GM21423 (cell line): Measurements from ENCODE around the gene NFX1.

Experiments used
- ATAC-seq: cut with Tn5 transposase; IDR thresholded peaks from one replicate; pipeline ENCODE4 v1.9.1; 2021; ENCODE audit warnings: mild to moderate bottlenecking, moderate library complexity; ENCODE audit not compliant: unreplicated experiment

The NFX1 gene

DNA sequence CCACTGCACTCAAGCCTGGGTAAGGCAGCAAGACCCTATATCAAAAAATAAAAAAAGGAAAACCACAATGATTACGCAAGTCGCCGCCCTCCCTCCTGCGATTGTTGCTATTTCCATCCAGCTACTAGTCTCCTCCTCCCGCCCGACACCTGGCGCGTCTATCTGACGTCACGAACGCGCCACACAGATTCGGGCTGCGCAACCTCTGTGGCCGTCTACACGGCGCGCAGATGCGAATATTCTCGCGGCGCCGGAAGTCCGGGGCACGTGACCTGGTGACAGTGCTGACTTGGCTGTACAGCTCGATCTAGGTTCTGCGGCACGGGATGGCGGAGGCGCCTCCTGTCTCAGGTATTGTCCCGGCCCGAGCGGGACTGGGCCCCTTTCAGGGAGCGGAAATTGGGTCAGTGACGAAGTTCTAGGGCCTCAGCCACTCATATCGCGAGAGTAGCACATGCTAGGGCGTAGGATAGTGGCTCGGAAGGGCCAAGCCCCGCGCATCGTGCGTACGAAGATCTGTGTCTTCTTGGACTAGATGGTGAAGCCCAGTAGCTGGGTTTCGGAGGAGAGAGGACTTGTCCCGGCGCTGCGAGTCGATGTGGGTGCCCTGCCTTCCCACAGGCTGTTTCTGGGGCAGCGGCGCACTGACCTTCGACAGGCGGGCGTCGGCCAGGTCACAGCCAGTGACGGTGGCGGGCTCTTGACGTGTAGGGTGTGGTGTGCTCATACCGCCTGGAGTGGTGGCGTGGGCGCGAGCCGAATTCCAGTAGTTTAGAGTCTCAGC lies at the start of gene NFX1:
NFX1 (plus strand) TSS at position 270 of the 784 bp plus-strand sequence; CDS start at position 327, 57 bp downstream.
- peak; percentile 86 for ATAC-seq

DNA sequence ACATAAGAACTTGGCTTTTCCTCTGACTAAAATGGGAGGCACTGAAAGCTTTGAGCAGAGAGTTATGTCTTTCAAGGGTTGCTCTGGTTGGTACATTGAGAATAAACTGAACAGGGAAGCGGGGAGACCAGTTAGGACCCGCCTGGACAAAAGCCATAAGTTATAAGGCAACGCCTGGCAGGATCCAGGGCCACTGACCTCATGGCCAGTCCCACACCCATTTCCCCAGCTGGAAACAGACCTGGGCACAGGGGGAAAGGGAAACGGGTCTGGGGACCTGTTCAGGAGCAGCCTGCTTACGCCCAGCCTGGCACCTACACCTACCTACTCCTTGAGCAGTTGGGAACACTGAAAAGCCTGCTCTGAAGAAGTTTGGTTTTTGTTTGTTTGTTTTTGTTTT lies 49.0 kb upstream of the NFX1 start:
- no peak for ATAC-seq

DNA sequence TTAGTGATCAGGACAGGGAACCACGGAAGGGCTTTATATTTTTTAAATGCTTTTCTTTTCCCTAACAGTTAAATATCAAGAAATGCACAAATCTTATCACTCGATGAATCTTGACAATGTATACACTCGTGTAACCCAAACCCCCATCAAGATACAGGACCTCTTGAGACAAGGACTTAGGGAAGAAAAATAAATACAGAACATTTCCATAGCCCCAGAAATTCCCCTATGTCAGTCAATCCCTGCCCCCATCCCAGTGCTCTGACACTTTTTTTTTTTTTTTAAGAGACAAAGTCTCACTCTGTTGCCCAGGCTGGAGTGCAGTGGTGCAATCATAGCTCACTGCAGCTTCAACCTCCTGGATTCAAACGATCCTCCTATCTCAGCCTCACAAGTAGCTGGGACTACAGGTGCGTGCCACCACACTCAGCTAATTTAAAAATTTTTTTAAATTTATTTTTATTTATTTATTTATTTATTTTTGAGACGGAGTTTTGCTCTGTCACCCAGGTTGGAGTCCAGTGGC lies 47.6 kb upstream of the NFX1 start:
- ATAC-seq: no peak

DNA sequence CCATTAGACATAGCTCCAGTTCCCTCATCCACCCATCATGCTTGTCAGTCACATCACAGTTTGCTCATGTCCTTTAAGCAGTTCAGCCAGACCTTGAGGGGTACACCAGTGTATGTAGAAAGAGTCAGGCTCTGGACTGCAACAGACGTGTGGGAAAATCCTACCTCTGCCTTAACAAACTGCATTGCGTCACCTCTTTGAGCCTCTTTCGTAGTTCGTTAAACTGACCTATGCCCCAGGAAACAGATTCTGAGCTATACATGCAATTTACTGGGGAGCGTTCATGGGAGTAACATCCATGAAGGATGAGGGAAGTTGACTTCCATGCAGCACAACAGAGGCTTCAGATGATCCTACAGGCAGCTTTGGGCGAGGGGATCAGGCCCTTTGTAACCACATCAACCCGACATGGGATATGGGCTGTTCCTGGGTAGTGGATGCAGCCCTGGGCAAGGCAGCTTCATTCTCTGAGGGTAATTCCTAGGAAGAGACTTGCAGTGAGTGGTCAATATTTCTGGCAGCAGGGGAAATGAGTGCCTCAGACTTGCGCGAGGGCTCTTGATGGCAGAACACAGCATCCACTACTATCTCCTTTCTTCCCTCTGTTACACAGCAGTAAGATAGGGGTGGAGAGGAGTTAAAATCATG lies 46.1 kb upstream of the NFX1 start:
- ATAC-seq: no peak

DNA sequence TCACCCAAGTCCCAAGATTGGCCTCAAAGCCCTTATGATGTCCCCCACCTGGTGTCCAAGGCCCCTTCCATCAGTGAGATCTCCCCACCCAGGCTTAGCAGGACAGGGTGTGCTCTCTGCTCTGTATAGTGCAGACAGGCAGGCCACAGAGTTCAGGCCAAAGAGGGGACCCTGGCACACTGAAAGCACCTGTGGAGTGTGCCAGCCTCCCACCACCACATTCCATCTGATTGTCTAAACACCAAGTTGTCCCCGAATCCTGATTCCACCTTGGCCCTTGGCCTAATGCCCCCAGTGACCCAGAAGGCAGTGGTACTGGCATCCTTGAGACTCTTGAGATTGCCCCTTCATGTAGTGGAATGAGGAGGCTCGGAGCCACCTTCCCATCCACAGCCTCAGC lies 45.0 kb upstream of the NFX1 start:
- ATAC-seq: no peak

DNA sequence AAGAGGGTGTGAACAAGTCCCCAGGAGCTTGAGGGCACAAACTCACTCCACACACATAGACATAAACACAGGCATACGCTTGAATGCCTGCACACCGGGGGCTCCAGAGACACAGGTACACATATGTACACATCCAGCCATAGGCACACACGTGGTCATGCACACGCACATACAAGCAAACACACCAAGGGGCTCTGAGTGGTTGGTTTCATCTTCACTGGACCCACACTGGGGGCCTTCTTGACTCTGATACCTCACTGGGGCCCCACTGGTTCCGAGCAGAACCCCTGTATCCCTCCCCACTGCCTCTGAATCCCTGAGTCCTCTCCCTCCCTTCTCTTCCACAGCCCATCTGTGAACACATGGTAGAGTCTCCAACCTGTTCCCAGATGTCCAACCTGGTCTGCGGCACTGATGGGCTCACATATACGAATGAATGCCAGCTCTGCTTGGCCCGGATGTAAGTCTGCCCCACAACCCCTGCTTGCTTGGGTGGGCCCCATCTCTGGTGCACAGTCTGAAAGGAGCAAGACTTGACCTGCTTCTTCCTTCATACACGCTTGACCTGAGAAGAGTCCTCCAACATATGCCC lies 44.0 kb upstream of the NFX1 start:
- no peak for ATAC-seq

DNA sequence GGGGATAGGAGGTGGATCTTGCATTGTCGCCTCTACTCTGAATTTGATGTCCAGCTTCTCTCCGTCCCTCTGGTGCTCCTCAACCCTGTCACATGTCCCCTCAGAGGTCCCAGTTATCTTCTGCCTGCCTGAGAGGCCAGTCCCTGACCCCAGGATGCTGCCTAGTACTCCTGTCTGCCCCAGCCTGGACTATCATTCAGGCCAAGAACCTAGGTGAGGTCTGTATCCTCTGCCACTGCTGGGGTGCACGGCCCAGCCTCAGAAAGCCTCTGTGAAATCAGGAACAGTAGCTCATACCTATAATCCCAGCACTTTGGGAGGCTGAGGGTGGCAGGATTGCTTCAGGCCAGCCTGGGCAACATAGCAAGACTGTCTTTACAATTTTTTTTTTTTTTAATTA lies 41.7 kb upstream of the NFX1 start:
- ATAC-seq: no peak

DNA sequence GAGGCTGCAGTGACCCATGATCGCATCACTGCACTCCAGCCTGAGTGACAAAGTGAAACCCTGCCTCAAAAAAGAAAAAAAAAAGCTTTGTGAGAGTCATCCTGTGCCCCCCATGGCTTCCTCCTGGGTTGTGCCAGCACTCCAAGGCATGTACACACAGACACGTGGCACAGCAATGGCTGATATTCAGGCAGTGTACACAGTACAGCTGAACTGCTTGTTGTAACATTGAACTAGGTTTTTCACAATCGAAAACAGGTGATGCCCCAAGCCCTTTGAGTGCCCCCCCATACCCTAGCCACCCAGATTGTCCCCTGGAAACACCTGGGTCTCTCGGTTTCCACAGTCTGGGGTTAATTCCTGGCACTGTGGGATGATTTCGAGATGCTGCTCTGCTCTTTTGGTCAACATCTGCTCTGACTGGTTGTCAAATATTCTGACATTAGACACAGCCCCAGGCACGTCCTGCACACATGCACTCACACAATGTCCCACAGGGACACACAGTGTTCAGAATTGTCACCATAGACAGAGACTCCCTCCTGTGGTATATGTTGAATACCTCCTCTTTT lies 41.1 kb upstream of the NFX1 start:
- ATAC-seq: no peak

DNA sequence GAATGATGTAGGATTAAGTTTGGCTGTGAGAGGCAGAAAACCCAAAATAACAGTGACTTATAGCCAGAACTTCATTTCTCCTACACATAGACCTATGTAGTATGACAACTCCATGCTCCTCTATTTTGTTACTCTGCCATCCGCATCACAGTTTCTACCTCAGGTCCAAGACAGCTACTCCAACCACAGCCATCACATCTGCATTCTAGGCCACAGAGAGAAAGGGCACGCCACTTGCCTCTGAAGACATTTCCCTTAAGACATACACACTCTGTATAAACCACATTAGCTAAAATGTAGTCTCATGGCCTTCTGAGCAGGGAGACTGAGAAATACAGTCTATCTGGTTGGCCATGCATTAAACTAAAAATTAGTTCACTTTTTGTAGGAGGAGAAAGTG lies 40.3 kb upstream of the NFX1 start:
- ATAC-seq: no peak

DNA sequence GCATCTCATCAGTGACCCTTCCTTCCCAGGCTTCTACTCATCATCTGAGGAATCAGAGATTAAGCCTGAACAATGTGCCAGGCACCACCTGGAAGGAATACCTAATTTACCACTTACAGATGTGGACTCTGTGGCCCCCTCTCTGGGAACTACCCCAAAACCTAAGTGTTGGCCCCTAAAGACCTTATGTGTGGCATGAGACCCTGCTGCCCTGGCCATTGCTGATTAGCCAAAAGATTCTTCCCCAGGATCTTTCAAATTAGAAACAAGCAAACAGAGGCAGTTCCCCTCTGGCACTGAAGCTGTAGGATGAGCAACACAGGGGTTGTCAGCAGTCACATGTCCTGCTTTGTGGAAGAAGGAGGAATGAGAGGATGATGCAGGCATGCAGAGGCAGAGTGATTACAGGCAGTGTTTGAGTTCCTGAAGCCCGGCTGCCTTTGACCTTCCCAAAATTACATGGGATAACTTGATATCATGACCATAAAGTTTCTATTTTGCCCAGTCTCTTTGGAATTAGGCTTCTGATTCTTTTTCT lies 39.8 kb upstream of the NFX1 start:
- ATAC-seq: no peak

DNA sequence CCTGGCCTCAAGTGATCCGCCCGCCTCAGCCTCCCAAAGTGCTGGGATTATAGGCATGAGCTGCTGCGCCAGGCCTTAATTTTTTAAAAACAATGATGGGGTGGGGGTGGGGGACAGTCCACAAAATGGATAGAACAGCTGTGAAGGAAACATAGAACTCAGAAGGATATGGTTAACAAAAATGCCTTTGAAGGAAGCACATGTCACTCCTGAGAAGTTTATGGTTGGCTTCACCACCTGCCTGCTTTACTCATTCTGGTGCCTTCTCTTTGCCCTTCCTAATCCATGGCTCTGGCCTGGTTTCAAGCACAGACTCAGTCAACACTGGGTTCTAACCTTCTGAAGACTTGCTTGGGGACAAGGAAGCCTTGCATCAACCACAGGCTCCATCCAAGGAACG lies 36.1 kb upstream of the NFX1 start:
- ATAC-seq: no peak

DNA sequence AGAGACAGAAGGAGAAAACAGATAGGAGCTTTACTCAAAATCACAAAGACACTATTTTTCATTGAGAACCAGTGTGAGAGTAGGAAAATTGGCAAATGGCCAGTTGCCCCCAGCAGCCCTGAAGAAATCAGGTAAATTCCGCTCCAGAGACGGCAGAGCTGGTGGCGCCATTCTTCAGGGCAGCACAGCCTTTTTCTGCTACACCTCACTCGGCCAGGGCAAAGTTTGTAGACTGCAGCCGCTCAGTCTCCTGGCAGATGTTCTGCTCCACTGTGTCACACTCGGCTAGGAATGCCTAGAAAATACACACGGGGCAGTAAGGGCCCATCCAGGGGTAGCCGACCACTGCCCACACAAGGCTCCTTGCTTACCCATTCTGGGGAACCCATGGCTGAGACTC lies 35.3 kb upstream of the NFX1 start:
- no peak for ATAC-seq

DNA sequence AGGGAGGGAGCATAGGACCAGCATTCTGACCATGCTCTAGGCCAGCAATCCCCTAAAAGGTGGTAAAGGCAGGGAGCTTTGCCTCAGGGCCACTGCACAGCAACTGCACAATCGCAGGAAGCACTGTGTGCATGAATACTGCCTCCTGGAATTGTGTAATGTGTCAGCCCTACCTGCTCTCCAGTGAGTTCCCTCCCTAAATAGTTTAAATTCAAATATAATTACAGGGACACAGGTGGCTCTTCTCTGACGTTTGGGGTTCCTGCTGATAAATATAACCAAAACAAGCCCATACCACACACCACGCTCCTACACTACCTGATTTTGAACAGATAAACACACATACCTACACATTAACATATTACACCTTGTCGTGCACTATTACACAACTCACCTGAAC lies 34.8 kb upstream of the NFX1 start:
- ATAC-seq: no peak

DNA sequence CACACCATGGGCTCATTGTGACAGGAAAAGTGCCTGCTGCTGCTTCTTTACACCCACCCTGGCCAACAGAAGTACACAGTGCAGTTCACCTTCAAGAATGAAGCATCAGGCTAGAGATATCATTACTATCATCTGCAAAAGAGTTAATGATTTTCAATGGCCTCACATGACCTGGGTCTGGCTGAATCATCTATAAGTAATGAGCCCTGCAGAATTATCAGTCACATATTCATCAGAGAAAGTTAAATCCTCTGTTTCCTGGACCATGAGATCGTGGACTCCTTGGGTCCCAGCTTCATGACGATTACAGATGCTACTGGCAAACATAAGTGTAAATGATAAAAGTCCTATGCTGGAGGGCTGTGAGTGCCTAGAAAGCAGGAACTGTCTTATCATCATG lies 34.1 kb upstream of the NFX1 start:
- ATAC-seq: no peak

DNA sequence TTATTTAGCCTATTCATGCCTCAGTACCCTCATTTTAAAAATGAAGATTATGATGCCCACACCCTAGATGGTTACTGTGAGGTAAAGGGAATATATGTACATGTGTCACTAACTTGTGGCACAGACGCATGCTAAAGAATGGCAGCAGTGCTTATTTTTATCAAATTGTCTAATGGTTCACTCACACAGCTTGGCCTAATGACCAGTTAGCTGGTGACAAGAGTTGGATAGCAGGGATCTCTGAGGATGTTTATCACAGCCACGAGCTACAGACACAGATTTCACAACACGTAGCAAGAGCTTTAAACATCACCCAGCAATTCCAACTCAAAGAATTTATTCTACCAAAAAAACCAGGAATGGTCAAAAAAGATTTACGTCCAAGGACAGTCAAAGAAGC lies 33.0 kb upstream of the NFX1 start:
- ATAC-seq: no peak

DNA sequence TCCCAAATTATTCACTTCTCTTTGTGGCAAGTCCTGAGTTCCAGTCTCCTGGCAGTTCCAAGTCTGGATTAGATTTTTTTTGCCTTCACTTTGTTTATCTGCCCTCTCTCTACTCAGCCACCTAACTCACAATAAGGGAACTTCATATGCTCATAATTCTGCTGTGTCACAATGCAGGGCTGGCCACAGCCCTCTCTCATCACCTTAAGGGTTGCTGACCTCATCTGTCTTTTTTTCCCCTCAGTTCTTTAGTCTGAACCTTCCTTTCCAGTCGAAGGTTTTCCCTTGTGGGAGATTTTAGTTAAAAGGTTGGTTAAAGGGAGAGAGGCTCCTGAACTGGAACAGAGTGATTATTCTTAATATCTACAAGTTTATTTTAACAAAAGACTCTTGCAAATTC lies 29.9 kb upstream of the NFX1 start:
- no peak for ATAC-seq

DNA sequence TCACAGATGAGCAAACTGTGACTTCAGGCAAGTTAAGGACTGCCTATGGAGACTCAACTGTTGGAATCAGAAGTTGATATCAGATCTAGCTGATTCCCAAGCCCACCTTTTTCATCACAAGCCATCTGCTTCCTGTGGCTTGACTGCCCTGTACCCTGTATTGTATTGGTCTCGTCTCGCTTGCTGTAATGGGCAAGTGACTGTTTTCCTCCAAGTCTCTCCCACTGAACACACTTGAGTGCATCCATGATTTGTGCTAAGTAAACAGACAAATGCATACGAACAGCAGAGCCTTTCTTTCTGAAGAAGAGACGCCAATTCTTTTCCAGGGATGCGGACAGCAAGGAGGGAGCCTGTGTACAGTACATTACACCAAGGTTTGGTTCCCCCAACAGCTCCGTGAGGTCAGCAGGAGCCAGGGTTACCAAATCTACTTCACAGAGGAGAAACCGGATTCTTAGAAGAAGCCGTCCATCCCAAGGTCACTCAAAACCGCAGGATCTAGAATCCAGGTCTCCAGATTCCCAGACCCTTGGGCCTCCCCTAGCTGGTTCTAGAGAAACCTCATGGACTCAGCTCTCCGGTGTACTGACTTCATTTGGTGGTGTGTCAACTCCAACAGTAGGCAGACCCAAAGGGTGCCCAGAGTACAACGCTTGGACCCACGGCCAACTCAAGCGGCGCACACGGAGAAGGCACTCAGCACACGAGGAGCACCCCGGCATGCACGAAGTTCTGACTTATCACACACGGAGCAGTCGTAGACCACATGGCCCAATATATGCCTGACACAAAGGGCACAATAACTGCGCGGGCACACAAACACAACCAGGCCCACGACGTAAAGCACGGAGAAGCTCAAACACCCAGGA lies 26.9 kb upstream of the NFX1 start:
- ATAC-seq: no peak

DNA sequence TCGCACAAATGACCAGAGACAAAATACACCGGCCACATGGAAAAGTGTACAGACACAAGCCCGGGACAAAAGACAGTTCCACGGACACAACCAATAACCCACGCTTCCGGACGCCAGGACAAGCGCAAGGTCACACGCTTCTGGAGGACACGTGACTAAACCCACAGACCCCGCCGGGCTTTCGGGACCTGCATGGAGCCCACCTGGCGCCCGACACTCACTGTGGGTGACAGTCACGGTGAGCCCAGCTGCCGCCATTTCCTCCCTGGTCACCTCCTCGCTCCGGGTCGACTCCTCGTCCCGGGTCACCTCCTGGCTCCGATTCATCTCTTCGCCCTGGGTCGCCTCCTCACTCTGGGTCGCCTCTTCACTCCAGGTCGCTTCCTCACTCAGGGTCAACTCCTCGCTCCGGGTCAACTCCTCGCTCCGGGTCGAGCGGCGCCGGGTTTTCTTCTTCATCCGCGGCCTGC lies 26.3 kb upstream of the NFX1 start:
- ATAC-seq: peak; percentile 24

DNA sequence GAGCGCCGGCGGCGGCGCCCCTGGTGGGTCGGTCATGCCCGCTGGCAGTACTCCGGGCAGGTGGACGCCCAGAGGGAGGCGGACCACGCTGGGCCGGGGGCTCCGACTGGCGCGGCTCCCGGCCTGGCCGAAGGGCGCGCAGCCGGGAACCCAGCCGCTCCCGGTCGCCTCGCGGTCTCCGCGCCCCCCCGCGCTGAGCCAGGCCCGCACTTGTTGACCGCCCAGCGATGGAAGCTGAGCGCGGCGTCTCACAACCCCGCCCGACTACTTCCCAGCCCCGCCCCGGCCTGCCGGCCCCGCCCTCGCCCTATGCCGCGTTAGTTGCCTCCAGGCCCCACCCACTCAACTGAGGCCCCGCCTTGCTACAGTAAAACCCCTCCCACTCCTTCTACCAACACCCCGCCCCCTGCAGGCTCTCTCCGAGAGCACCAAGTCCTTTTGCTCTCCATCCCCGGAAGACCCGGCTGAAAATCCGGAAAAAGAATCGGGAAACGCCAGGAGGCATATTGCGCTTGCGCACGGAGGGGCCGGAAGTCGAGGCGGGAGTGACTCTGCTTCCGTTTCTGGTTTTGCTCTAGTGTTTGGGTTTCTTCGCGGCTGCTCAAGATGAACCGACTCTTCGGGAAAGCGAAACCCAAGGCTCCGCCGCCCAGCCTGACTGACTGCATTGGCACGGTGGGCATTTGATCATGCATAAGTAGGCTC lies 25.7 kb upstream of the NFX1 start, which contains the start of the genes BAG1 and CHMP5:
BAG1 (minus strand) TSS at position 236 of the 705 bp plus-strand sequence.
CHMP5 (plus strand) TSS at position 577 of the 705 bp plus-strand sequence; CDS start at position 607, 30 bp downstream.
- peak; percentile 89 for ATAC-seq
